Ishikawa (cell line): ENCODE measurements around the gene OR7D4.

Source experiments
- CEBPB ChIP-seq: IDR thresholded peaks from 2 replicates; pipeline ENCODE4 v1.6.1; 2012
- CREB1 ChIP-seq: IDR thresholded peaks from 2 replicates; pipeline ENCODE4 v1.6.1; 2012; ENCODE audit warnings: low read depth
- EGR1 ChIP-seq: IDR thresholded peaks from 2 replicates; pipeline ENCODE4 v1.6.1; 2012
- EP300 ChIP-seq: IDR thresholded peaks from 2 replicates; pipeline ENCODE4 v1.6.1; 2012; ENCODE audit warnings: borderline replicate concordance
- FOXM1 ChIP-seq: IDR thresholded peaks from 2 replicates; pipeline ENCODE4 v1.6.1; 2012; ENCODE audit warnings: low read depth, borderline replicate concordance
- NFIC ChIP-seq: IDR thresholded peaks from 2 replicates; pipeline ENCODE4 v1.6.1; 2012
- RAD21 ChIP-seq: IDR thresholded peaks from 2 replicates; pipeline ENCODE4 v1.6.1; 2012; ENCODE audit warnings: low read depth
- TAF1 ChIP-seq: IDR thresholded peaks from 2 replicates; pipeline ENCODE4 v1.6.1; 2012; ENCODE audit warnings: low read depth, mild to moderate bottlenecking
- TCF12 ChIP-seq: IDR thresholded peaks from 2 replicates; pipeline ENCODE4 v1.6.1; 2012; ENCODE audit warnings: low read depth
- TEAD4 ChIP-seq: IDR thresholded peaks from 2 replicates; pipeline ENCODE4 v1.6.1; 2012
- YY1 ChIP-seq: IDR thresholded peaks from 2 replicates; pipeline ENCODE4 v1.6.1; 2012; ENCODE audit warnings: low read depth
- ZBTB7A ChIP-seq: IDR thresholded peaks from 2 replicates; pipeline ENCODE4 v1.6.1; 2012; ENCODE audit warnings: low read depth
- TF ChIP-seq, protein P1 (sequence below): IDR thresholded peaks from 2 replicates; pipeline ENCODE4 v1.6.1; 2012; ENCODE audit warnings: low read depth, mild to moderate bottlenecking
- TF ChIP-seq, protein P2 (sequence below): IDR thresholded peaks from 2 replicates; pipeline ENCODE4 v1.6.1; 2012
- TF ChIP-seq, protein P3 (sequence below): IDR thresholded peaks from 2 replicates; pipeline ENCODE4 v1.6.1; 2012

The OR7D4 gene

DNA sequence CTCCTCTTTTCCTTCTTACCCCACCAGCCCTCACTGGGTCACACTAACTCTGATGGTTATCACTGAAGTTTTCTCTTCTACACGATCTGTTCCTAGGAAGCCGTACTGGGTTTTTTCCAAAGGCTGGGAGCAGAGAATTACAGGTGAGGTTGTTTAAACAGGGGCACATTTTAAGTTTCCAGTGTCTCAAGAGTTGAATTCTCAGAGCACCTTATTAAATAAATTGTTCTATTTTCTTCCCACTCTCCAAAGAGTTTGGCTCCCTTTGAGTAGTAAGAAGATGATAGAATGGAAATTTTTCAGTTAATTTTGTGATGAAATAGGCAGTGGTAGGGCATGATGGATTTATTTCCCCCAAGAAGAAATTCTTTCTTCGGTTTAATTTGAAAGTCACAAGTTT, at the start of gene OR7D4:
Gene OR7D4 (minus strand): TSS at position 101 of the 400 bp plus-strand sequence. CDS start 4,752 bp downstream, outside the sequence.
- no peak for TF ChIP-seq RAD21
- TF ChIP-seq EP300 = no peak
- TF ChIP-seq CREB1 = no peak
- TF ChIP-seq TAF1 = no peak
- TF ChIP-seq TEAD4 = no peak
- no peak for TF ChIP-seq EGR1
- TF ChIP-seq FOXM1 = no peak
- TF ChIP-seq ZBTB7A = no peak
- TF ChIP-seq, protein P1, sequence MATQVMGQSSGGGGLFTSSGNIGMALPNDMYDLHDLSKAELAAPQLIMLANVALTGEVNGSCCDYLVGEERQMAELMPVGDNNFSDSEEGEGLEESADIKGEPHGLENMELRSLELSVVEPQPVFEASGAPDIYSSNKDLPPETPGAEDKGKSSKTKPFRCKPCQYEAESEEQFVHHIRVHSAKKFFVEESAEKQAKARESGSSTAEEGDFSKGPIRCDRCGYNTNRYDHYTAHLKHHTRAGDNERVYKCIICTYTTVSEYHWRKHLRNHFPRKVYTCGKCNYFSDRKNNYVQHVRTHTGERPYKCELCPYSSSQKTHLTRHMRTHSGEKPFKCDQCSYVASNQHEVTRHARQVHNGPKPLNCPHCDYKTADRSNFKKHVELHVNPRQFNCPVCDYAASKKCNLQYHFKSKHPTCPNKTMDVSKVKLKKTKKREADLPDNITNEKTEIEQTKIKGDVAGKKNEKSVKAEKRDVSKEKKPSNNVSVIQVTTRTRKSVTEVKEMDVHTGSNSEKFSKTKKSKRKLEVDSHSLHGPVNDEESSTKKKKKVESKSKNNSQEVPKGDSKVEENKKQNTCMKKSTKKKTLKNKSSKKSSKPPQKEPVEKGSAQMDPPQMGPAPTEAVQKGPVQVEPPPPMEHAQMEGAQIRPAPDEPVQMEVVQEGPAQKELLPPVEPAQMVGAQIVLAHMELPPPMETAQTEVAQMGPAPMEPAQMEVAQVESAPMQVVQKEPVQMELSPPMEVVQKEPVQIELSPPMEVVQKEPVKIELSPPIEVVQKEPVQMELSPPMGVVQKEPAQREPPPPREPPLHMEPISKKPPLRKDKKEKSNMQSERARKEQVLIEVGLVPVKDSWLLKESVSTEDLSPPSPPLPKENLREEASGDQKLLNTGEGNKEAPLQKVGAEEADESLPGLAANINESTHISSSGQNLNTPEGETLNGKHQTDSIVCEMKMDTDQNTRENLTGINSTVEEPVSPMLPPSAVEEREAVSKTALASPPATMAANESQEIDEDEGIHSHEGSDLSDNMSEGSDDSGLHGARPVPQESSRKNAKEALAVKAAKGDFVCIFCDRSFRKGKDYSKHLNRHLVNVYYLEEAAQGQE = no peak
- TF ChIP-seq YY1 = no peak
- TF ChIP-seq, protein P2, sequence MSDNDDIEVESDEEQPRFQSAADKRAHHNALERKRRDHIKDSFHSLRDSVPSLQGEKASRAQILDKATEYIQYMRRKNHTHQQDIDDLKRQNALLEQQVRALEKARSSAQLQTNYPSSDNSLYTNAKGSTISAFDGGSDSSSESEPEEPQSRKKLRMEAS = no peak
- TF ChIP-seq, protein P3, sequence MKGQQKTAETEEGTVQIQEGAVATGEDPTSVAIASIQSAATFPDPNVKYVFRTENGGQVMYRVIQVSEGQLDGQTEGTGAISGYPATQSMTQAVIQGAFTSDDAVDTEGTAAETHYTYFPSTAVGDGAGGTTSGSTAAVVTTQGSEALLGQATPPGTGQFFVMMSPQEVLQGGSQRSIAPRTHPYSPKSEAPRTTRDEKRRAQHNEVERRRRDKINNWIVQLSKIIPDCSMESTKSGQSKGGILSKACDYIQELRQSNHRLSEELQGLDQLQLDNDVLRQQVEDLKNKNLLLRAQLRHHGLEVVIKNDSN = no peak
- TF ChIP-seq TCF12 = no peak
- no peak for TF ChIP-seq NFIC
- TF ChIP-seq CEBPB = no peak

DNA sequence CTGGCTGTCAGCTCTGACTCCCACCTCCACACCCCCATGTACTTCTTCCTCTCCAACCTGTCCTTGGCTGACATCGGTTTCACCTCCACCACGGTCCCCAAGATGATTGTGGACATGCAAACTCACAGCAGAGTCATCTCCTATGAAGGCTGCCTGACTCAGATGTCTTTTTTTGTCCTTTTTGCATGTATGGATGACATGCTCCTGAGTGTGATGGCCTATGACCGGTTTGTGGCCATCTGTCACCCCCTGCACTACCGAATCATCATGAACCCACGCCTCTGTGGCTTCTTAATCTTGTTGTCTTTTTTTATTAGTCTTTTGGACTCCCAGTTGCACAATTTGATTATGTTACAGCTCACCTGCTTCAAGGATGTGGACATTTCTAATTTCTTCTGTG, 31.8 kb upstream of the OR7D4 start:
- TF ChIP-seq TEAD4 = no peak
- TF ChIP-seq TAF1 = no peak
- TF ChIP-seq, protein P2 = no peak
- TF ChIP-seq CREB1 = no peak
- TF ChIP-seq CEBPB = no peak
- TF ChIP-seq, protein P1 = no peak
- TF ChIP-seq EP300 = no peak
- no peak for TF ChIP-seq ZBTB7A
- TF ChIP-seq FOXM1 = no peak
- TF ChIP-seq TCF12 = no peak
- TF ChIP-seq EGR1 = no peak
- no peak for TF ChIP-seq YY1
- TF ChIP-seq, protein P3 = no peak
- no peak for TF ChIP-seq NFIC

DNA sequence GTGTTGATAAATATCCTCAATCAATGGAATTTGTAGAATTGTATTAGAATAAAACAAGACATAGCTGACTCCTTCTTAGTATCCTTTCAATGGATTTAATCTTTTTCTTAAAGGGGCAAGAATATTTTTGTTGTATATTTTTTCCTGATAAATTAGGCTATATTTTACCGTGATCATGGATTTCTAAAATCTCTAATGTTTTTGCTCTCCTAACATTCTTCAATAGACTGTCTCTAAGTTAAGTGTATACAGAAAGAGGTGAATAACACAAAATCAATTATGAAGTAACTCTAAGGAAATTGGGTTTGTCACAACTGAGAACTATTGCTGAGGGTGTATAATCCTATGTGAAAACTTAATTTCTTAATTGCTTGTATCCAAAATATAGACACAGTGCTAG, 31.2 kb upstream of the OR7D4 start, which contains the start of gene OR7E24:
Gene OR7E24 (plus strand): TSS at position 301 of the 400 bp plus-strand sequence. CDS start 114 bp downstream, outside the sequence.
- TF ChIP-seq CEBPB (no peak), YY1 (no peak), RAD21 (no peak)
- TF ChIP-seq, protein P2 = no peak
- TF ChIP-seq, protein P3 = no peak

DNA sequence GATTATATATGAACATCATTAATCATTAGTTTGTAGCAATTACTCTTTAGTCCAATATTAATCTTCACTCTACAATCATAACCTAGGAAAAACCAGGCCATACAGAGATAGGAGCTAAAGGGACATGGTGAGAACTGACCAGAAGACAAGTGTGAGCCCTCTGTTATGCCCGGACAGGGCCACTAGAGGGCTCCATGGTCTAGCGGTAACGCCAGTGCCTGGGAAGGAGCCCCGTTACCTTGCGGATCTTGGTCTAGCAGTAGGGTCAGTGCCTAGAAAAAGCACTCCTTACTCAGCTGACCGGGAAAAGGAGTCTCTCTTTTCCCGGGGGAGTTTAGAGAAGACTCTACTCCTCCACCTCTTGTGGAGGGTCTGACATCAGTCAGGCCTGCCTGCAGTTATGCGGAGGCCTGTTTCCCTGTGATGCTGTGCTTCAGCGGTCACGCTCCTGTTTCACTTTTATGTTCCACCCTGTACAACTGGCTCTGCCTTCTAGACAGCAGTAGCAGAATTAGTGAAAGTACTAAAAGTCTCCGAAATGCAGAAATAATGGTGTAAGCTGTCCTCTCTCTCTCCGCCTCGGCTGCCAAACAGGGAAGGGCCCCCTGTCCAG, 13.8 kb downstream of the OR7D4 start:
- TF ChIP-seq RAD21 = peak; percentile 88
- no peak for TF ChIP-seq NFIC

DNA sequence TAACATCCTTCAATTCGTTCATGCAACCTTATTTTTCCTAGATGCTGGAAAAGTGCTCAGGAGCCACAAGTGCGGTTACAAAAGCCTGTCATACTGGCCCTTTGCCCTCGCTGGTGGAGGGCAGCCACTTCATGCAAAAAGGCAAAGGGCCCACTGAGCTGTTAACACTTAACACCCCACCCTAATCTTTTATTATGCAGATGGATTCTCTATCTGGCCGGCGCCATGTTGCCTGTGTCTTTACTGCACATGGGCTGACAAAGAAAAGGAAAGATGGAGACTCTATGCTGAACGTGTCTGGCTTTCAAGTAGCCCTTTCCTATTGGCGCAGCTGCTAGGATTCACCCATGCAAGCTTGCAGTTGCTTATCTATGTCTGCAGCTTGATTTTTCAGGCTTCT, 29.9 kb downstream of the OR7D4 start:
- TF ChIP-seq, protein P2 = no peak
- TF ChIP-seq EGR1 = no peak
- no peak for TF ChIP-seq CEBPB
- TF ChIP-seq, protein P1 = no peak
- TF ChIP-seq, protein P3 = no peak
- TF ChIP-seq EP300 = no peak
- no peak for TF ChIP-seq FOXM1
- no peak for TF ChIP-seq TEAD4
- TF ChIP-seq YY1 = no peak
- no peak for TF ChIP-seq RAD21
- no peak for TF ChIP-seq CREB1
- TF ChIP-seq NFIC = no peak
- TF ChIP-seq ZBTB7A = no peak
- no peak for TF ChIP-seq TCF12
- TF ChIP-seq TAF1 = no peak
